Esophagus muscularis mucosa (tissue), 4 donors: ENCODE results near the gene TMPO. TPM values are rescaled to one million over a fixed set of nuclear protein-coding genes. Genes with fewer than 3 reads are reported as not detected.

Source experiments
- DNase-seq: peaks from one replicate; pipeline ENCODE4 v3.0.0-alpha.2; 2017; ENCODE audit errors: extremely low spot score
- H3K27ac ChIP-seq, 4 donors: fragments of 200-600 bp; sonication (generic); replicated peaks in 1 of 4; 1 replicate in 3 of 4; 2 replicates in 1 of 4; pipeline ENCODE4 v1.5.1; 2016 to 2019; ENCODE audit warnings: mild to moderate bottlenecking in 1 of 4
- H3K27me3 ChIP-seq, 4 donors: fragments of 200-600 bp; sonication (generic); one replicate each; pipeline versions ENCODE4 v1.5.1 to v1.6.0; 2016 to 2019
- H3K36me3 ChIP-seq, 4 donors: fragments of 200-600 bp; sonication (generic); one replicate each; pipeline ENCODE4 v1.5.1; 2016 to 2019
- H3K4me1 ChIP-seq, 4 donors: fragments of 200-600 bp; sonication (generic); one replicate each; pipeline ENCODE4 v1.5.1; 2016 to 2019
- H3K4me3 ChIP-seq, 4 donors: fragments of 200-600 bp; sonication (generic); 1 replicate in 2 of 4; 2 replicates in 2 of 4; pipeline ENCODE4 v1.5.1; 2016 to 2019; ENCODE audit warnings: mild to moderate bottlenecking in 4 of 4, moderate library complexity in 1 of 4
- H3K9me3 ChIP-seq, 4 donors: fragments of 200-600 bp; sonication (generic); 1 replicate in 3 of 4; 2 replicates in 1 of 4; pipeline ENCODE4 v1.5.1; 2016 to 2019
- CTCF ChIP-seq, 3 experiments: fragments of 200-600 bp in 2 of 3; fragments of 450-650 bp in 1 of 3; sonication (generic) in 2 of 3; IDR thresholded peaks; one replicate each; pipeline ENCODE4 v1.5.1; 2017 to 2019; ENCODE audit warnings: antibody characterized with exemption in 3 of 3, mild to moderate bottlenecking in 2 of 3, moderate library complexity in 1 of 3
- EP300 ChIP-seq: sonication (generic); formaldehyde crosslinking; IDR thresholded peaks from one replicate; pipeline ENCODE4 v1.6.1; 2017; ENCODE audit warnings: antibody characterized with exemption
- POLR2A ChIP-seq: fragments of 450-650 bp; IDR thresholded peaks from one replicate; pipeline ENCODE4 v1.6.1; 2017; ENCODE audit warnings: antibody characterized with exemption, moderate library complexity, mild to moderate bottlenecking, low read depth
- POLR2AphosphoS5 ChIP-seq, 2 donors: sonication (generic); formaldehyde crosslinking; IDR thresholded peaks; one replicate each; pipeline ENCODE4 v1.6.1; 2017; ENCODE audit warnings: antibody characterized with exemption in 2 of 2
- WGBS: methylation state at CpG from one replicate; pipeline ENCODE4 v1.1.5; 2018; 5-methylcytosine and 5-hydroxymethylcytosine counted together
- intact Hi-C: fragments of 100-400 bp; cut with DNase I; formaldehyde crosslinking; loops from one replicate; pipeline ENCODE4 v1.15.1; 2023
- total RNA-seq, 4 donors: library from RNA; depleted of rRNA; stranded (reverse); fragments of >200 nt; gene quantifications; one replicate each; pipeline versions ENCODE4 v1.1.0 to v1.2.1, GENCODE V29; 2016

Gene TMPO
- total RNA-seq, 4 donors from 2014 or later: 37.1 to 54.8 (median 49.8) TPM

GRCh38 chr12:98470469-98471082 is 44.8 kb upstream of the TMPO start:
- TF ChIP-seq POLR2AphosphoS5 (IDR thresholded peaks at IDR 0.05) (no peak), POLR2A (no peak), CTCF (IDR thresholded peaks at IDR 0.05) (no peak), EP300 (no peak)
- peaks cover 6 to 18% (median 9%) of the 10 kb centered on the region in 4 donors for H3K4me1 ChIP-seq
- H3K27me3 ChIP-seq: no peaks in the 10 kb centered on the region
- 84% methylated on average over 6 of the region's 6 CpGs for WGBS
- DNase-seq: no peak
- H3K9me3 ChIP-seq: no peaks in the 10 kb centered on the region
- no peak overlapping the region for H3K27ac ChIP-seq
- intact Hi-C loops: no loop called here
- H3K4me3 ChIP-seq: no peak overlapping the region
- no peaks in the 10 kb centered on the region for H3K36me3 ChIP-seq

DNA sequence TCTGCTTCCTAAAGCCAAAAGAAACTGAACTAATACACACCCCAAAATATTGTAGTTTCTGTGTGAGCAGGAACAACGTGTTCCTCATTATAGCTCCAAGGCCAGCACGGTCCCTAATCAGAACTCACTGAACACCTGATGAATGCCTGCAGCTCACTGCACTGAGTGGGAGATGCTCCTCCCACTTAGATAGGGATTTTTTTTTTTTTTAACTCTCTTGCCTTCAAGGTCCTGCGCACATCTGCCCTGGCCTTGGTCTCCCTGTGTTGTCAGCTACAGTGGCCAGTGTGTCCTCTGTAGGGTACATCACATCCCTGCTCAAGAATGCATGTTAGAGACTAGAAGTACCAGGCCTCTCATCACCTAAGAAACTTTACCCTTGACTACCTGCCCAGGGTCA is 44.3 kb upstream of the TMPO start:
- intact Hi-C loops: no loop called here
- WGBS: 78% methylated on average over 3 of the region's 3 CpGs
- H3K4me3 ChIP-seq: no peak overlapping the region

GRCh38 chr12:98475565-98475908 is 39.9 kb upstream of the TMPO start:
- peaks cover 0 to 14% (median 11%) of the 10 kb centered on the region in 4 donors for H3K4me1 ChIP-seq
- no peak for DNase-seq
- H3K4me3 ChIP-seq: no peak overlapping the region
- TF ChIP-seq POLR2AphosphoS5 (IDR thresholded peaks at IDR 0.05): no peak
- no peak for TF ChIP-seq EP300
- TF ChIP-seq CTCF (IDR thresholded peaks at IDR 0.05): no peak
- TF ChIP-seq POLR2A: no peak
- intact Hi-C loops: no loop called here
- H3K27me3 ChIP-seq: no peaks in the 10 kb centered on the region
- no peaks in the 10 kb centered on the region for H3K9me3 ChIP-seq
- no peaks in the 10 kb centered on the region for H3K36me3 ChIP-seq
- peak overlapping the region; percentile 22 to 76 (median 65) for H3K27ac ChIP-seq

More for the DNA sequence above, 44.3 kb upstream of the TMPO start:
- TF ChIP-seq POLR2A: no peak
- TF ChIP-seq EP300: no peak
- no peak for TF ChIP-seq CTCF (IDR thresholded peaks at IDR 0.05)
- TF ChIP-seq POLR2AphosphoS5 (IDR thresholded peaks at IDR 0.05): no peak
- DNase-seq: no peak
- Histone ChIP-seq H3K36me3 (no peaks in the 10 kb centered on the region), H3K27me3 (no peaks in the 10 kb centered on the region), H3K27ac (no peak overlapping the region), H3K9me3 (no peaks in the 10 kb centered on the region), H3K4me1 (peaks cover under 1 to 14% (median 12%) of the 10 kb centered on the region in 4 donors)

DNA sequence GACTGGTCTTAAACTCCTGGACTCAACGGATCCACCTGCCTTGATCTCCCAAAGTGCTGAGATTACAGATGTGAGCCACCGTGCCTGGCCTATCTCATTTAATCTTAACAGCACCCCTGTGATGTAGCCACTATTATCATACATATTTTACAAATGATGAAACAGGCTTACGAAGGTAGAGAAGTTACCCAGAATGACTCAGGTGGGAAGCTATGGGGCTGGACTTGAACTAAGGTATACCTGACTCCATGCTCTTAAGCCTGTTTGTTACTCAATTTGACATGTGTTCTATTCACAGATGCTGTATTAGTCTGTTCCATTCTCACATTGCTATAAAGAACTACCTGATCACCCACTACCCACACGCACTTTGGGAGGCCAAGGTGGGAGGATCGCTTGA is 36.8 kb upstream of the TMPO start:
- Histone ChIP-seq H3K27me3 (no peaks in the 10 kb centered on the region), H3K4me1 (peaks cover 0 to 14% (median 11%) of the 10 kb centered on the region in 4 donors), H3K36me3 (no peaks in the 10 kb centered on the region), H3K4me3 (no peak overlapping the region), H3K9me3 (no peaks in the 10 kb centered on the region), H3K27ac (no peak overlapping the region)
- DNase-seq: no peak
- intact Hi-C loops: no loop called here
- 98% methylated on average over 5 of the region's 5 CpGs for WGBS
- TF ChIP-seq CTCF (IDR thresholded peaks at IDR 0.05) (no peak), POLR2A (no peak), POLR2AphosphoS5 (IDR thresholded peaks at IDR 0.05) (no peak), EP300 (no peak)
